ENCODE results near the gene IGFBP7. TPM values are rescaled to one million over a fixed set of nuclear protein-coding genes. Genes with fewer than 3 reads are reported as not detected.

IGFBP7 gene
- total and polyA plus RNA-seq, 9 donors = 101 to 153 (median 131) TPM

DNA sequence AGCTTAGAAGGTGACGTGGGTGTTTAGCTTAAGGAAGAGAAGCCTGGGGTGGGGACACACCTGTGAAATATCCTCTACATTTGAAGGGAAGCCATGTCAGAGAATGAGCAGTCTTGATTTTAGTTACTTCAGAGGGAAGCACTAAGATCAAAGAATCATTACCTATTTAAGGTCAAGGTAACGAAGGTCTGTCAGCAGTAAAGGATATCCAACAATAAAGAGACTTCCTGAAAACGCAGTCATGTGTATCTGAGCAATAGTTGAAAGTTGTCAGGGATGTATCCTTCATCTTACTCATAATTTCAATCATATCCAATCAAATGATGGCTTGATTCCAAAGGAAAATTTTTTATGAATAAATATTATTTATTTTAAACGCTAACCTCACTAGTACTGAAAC is 33.5 kb downstream of the IGFBP7 start:
- H3K36me3 ChIP-seq (ENCODE audit: control insufficient read depth, insufficient read depth, low read length) = no peaks in the 10 kb centered on the region
- no CpG with 5 or more reads among the region's 4 CpGs for WGBS (ENCODE audit: insufficient coverage)
- DNase-seq = no peak
- H3K4me1 ChIP-seq (ENCODE audit: control insufficient read depth, insufficient read depth, low read length) = peaks cover 3% of the 10 kb centered on the region
- no peak overlapping the region for H3K27ac ChIP-seq (ENCODE audit: low read length)
- H3K9me3 ChIP-seq (replicated peaks; ENCODE audit: control insufficient read depth, low read depth, low read length) = no peaks in the 10 kb centered on the region
- no peak overlapping the region for H3K4me3 ChIP-seq (ENCODE audit: low read length)
- no peaks in the 10 kb centered on the region for H3K27me3 ChIP-seq (ENCODE audit: control insufficient read depth, insufficient read depth, low read length)

DNA sequence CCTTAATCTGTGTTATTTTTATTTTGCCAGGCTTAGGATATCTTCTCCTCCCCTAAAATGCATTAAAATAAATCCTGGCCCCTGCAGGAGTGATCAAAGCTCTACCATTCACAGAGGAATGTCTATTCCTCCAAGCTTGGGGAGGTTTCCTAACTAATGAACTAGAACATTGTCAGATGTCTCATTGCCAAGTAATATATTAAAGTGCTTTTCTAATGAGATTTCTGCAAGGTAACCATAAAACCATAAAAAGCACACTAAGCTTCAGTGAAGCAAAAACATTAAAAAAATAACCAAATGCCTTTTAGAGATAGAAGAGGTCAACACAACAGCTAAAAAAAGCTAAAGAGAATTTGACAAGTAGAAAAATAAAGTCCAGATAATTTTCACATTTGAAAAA is 34.8 kb downstream of the IGFBP7 start:
- Histone ChIP-seq H3K27me3 (ENCODE audit: control insufficient read depth, insufficient read depth, low read length) (no peaks in the 10 kb centered on the region), H3K9me3 (replicated peaks; ENCODE audit: control insufficient read depth, low read depth, low read length) (no peaks in the 10 kb centered on the region), H3K4me3 (ENCODE audit: low read length) (no peak overlapping the region), H3K36me3 (ENCODE audit: control insufficient read depth, insufficient read depth, low read length) (no peaks in the 10 kb centered on the region), H3K27ac (ENCODE audit: low read length) (no peak overlapping the region), H3K4me1 (ENCODE audit: control insufficient read depth, insufficient read depth, low read length) (no peaks in the 10 kb centered on the region)
- DNase-seq = no peak

DNA sequence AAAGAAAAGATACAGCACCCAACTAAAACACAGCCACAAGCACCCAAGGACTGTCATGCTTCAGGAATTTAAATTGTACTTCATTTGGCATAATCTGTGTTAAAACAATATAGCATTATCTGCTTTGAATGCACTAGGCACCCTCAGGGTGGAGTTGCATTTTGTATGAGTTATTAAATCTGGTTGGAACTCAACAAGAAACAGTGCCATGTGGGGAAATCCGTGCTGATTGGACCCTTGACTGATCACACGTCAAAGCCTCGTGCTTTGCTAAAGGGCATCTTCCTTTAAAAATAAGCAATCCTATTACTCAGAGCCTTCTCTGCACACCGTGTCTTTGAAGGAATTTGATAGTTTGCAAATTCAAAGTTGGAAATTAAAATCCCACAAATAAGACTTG is 35.4 kb downstream of the IGFBP7 start:
- no peak for DNase-seq
- Histone ChIP-seq H3K4me1 (ENCODE audit: control insufficient read depth, insufficient read depth, low read length) (no peaks in the 10 kb centered on the region), H3K27me3 (ENCODE audit: control insufficient read depth, insufficient read depth, low read length) (no peaks in the 10 kb centered on the region), H3K36me3 (ENCODE audit: control insufficient read depth, insufficient read depth, low read length) (no peaks in the 10 kb centered on the region), H3K4me3 (ENCODE audit: low read length) (no peak overlapping the region), H3K9me3 (replicated peaks; ENCODE audit: control insufficient read depth, low read depth, low read length) (no peaks in the 10 kb centered on the region), H3K27ac (ENCODE audit: low read length) (no peak overlapping the region)
- WGBS (ENCODE audit: insufficient coverage) = no CpG with 5 or more reads among the region's 4 CpGs

DNA sequence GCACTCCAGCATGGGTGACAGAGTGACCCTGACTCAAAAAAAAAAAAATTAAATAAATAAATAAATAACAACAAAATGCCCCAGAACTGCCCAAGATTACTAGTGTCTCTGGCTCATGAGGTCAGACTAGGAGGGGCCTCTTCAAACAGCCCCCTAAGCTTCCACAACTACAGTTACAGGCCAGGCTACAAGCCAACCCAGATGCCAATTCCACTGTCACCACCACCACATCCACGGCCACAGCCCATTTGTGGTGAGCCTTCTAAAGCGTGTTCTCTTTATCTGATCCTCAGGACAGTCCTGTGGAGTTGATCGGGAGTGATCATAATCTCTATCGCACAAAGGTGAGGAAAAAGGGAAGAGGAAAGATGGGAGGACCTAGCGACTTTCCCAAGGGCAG is 36.6 kb downstream of the IGFBP7 start:
- DNase-seq = no peak
- H3K4me1 ChIP-seq (ENCODE audit: control insufficient read depth, insufficient read depth, low read length) = no peaks in the 10 kb centered on the region
- H3K4me3 ChIP-seq (ENCODE audit: low read length) = no peak overlapping the region
- 93% methylated on average over 3 of the region's 5 CpGs for WGBS (ENCODE audit: insufficient coverage)
- H3K27me3 ChIP-seq (ENCODE audit: control insufficient read depth, insufficient read depth, low read length) = no peaks in the 10 kb centered on the region
- H3K9me3 ChIP-seq (replicated peaks; ENCODE audit: control insufficient read depth, low read depth, low read length) = no peaks in the 10 kb centered on the region
- H3K36me3 ChIP-seq (ENCODE audit: control insufficient read depth, insufficient read depth, low read length) = no peaks in the 10 kb centered on the region
- H3K27ac ChIP-seq (ENCODE audit: low read length) = no peak overlapping the region

DNA sequence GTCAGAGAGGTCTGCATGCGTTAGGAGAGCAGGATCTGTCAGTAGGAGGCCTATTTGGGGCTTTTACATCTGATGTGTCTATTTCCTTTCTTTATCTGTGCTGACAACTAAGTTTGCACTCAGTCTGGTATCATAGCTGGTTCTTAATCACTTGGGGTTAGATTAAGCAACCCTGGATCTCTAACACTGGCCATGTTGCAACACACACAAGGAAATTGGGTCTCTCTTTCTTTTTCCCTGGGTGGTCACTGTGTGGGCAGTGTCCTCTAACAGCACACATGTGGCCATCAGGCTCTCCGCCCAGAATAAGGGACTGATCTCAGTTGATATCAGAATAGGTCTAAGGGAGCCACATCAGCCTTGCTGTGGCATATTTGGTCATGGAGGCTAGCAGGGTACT is 38.9 kb downstream of the IGFBP7 start:
- Histone ChIP-seq H3K27me3 (ENCODE audit: control insufficient read depth, insufficient read depth, low read length) (no peaks in the 10 kb centered on the region), H3K36me3 (ENCODE audit: control insufficient read depth, insufficient read depth, low read length) (no peaks in the 10 kb centered on the region), H3K27ac (ENCODE audit: low read length) (no peak overlapping the region), H3K4me3 (ENCODE audit: low read length) (no peak overlapping the region), H3K4me1 (ENCODE audit: control insufficient read depth, insufficient read depth, low read length) (no peaks in the 10 kb centered on the region), H3K9me3 (replicated peaks; ENCODE audit: control insufficient read depth, low read depth, low read length) (no peaks in the 10 kb centered on the region)
- 67% methylated on average over 1 of the region's 2 CpGs for WGBS (ENCODE audit: insufficient coverage)
- no peak for DNase-seq

DNA sequence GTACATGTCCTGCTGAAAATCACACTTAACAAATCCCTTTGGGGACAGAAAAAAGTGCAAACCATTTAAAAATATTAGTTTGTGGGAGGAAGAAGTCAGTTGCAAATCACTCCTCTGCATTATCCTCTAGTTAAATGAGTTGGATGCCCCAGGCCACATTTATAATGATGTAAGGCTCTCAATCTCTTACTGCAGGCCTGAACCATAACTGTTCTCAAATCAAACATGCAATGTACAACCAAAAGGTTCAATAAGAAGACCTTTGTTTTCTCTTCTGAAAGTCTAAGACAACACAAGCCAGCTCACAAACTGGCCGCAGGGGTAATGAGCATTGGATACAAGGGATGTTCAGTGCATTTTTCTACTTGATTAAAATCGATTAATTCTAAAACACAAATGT is 39.7 kb downstream of the IGFBP7 start:
- no peak overlapping the region for H3K4me3 ChIP-seq (ENCODE audit: low read length)
- peaks cover 3% of the 10 kb centered on the region for H3K4me1 ChIP-seq (ENCODE audit: control insufficient read depth, insufficient read depth, low read length)
- DNase-seq = no peak
- no peak overlapping the region for H3K27ac ChIP-seq (ENCODE audit: low read length)
- H3K36me3 ChIP-seq (ENCODE audit: control insufficient read depth, insufficient read depth, low read length) = no peaks in the 10 kb centered on the region
- WGBS (ENCODE audit: insufficient coverage) = no CpG with 5 or more reads among the region's 2 CpGs
- no peaks in the 10 kb centered on the region for H3K27me3 ChIP-seq (ENCODE audit: control insufficient read depth, insufficient read depth, low read length)
- no peaks in the 10 kb centered on the region for H3K9me3 ChIP-seq (replicated peaks; ENCODE audit: control insufficient read depth, low read depth, low read length)

DNA sequence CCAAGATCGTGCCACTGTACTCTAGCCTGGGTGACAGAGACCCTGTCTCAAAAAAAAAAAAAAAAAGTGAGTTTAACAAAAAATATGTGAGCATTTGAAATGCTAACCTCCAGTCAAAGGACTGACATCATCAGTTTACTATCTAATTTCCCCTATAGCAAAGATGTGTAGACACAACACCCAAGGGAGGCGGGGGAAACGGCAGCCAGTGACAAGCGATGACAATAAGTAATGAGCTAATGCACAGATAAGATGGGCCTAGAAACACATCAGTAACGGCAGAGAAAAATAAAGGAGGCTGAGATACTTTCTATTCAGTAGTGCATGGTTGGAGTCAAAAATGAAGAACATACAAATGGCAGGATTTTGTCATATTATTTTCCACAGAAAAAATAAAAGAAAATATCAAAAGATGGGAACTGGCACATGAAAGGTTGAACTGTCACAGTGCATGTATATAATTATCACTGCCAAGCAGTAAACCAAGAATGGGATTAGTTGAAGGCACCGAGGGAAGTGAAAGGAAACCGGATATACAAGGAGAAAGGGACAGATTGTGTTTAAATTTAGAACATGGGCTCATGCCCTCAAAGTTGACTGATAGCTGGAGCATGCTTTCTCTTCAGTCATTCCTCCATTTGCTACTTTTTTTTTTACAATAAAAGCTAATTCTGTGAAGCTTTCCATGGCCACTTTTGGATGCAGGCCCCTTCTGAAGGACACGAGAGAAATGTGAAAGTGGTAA is 41.8 kb downstream of the IGFBP7 start:
- H3K4me1 ChIP-seq (ENCODE audit: control insufficient read depth, insufficient read depth, low read length) = peaks cover 13% of the 10 kb centered on the region
- no peak for DNase-seq
- no peaks in the 10 kb centered on the region for H3K9me3 ChIP-seq (replicated peaks; ENCODE audit: control insufficient read depth, low read depth, low read length)
- no peaks in the 10 kb centered on the region for H3K36me3 ChIP-seq (ENCODE audit: control insufficient read depth, insufficient read depth, low read length)
- WGBS (ENCODE audit: insufficient coverage) = no CpG with 5 or more reads among the region's 8 CpGs
- H3K27me3 ChIP-seq (ENCODE audit: control insufficient read depth, insufficient read depth, low read length) = no peaks in the 10 kb centered on the region
- no peak overlapping the region for H3K27ac ChIP-seq (ENCODE audit: low read length)
- H3K4me3 ChIP-seq (ENCODE audit: low read length) = no peak overlapping the region

DNA sequence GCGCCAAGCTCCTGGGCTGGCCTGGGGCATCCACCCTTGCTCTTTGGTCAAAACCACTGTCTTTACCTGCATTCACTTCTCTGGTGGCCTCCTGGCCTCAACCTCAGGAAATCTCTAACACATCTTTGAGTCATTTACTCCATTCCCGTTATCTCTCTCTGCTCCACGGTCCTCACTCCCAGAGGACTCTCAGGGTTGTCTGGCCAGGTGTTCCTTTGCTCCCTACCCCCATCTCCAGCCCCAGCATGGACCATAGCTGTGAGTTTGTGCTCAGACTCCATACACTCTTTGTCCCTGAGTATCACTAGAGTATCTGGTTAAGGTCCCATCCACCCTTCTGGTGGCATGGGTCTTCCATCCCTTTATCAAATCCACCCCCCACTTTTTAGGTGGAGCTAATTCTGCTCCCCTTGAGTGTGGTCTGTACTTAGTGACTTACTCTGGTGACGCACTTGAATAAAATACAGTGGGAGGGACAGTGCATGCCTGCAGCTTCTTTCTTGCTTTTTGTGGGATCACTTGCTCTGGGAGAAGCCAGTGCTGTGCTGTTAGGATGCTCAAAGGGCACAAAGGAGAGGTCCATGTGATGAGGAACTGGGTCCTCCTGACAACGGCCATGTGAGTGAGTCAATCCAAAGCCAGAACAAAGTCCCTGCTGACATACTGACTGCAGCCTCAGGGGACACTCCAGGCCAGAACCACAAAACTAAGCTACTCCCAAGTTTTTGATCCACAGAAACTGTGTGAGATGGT is 44.3 kb downstream of the IGFBP7 start:
- WGBS (ENCODE audit: insufficient coverage) = 59% methylated on average over 3 of the region's 5 CpGs
- H3K4me3 ChIP-seq (ENCODE audit: low read length) = no peak overlapping the region
- no peaks in the 10 kb centered on the region for H3K9me3 ChIP-seq (replicated peaks; ENCODE audit: control insufficient read depth, low read depth, low read length)
- DNase-seq = no peak
- no peaks in the 10 kb centered on the region for H3K27me3 ChIP-seq (ENCODE audit: control insufficient read depth, insufficient read depth, low read length)
- H3K27ac ChIP-seq (ENCODE audit: low read length) = peak overlapping the region; percentile 29
- no peaks in the 10 kb centered on the region for H3K36me3 ChIP-seq (ENCODE audit: control insufficient read depth, insufficient read depth, low read length)
- H3K4me1 ChIP-seq (ENCODE audit: control insufficient read depth, insufficient read depth, low read length) = peaks cover 13% of the 10 kb centered on the region

DNA sequence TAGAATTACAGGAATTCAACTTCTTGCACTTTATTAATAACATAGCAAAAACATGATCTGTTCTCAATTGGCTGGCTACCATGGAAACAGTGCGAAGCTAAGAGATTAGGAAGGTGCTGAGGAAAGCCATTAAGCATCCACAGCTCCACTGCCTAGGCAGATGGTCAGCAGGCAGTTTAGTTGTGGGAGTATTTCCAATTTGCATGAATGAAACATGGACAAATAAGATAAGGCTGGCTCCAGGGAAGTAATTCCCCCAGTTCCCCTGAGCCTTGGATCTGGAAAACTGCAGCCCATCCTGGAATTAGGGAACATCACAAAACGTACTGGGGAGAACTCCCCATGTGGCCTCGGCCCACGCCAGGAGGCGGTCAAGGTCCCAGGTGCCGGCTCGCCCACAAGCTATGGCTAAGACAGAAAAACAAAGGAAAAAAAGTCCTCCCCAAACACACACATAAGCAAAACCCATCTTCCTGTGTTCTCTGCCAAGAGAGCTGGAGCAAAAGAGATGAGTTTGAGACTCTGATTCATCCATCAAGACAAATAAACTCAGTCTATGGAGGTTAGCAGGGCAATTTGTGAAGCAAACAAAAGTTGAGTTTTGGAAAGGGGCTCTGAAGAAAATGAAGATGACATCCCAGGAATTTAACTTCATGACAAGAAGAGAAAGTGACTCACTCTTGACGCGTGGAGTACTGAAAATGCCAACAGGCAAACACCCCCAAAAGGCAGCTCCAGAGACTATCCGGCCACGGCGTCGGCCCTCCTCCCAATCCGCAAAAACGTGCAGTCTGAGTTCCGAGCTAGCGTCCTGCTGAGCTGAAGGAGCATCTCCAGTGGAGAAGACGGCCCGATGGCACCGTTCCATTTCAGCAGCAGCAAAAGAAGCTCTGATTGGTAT is 45.1 kb downstream of the IGFBP7 start:
- H3K4me1 ChIP-seq (ENCODE audit: control insufficient read depth, insufficient read depth, low read length) = peaks cover 13% of the 10 kb centered on the region
- DNase-seq = peak; percentile 85
- WGBS (ENCODE audit: insufficient coverage) = 49% methylated on average over 14 of the region's 20 CpGs

DNA sequence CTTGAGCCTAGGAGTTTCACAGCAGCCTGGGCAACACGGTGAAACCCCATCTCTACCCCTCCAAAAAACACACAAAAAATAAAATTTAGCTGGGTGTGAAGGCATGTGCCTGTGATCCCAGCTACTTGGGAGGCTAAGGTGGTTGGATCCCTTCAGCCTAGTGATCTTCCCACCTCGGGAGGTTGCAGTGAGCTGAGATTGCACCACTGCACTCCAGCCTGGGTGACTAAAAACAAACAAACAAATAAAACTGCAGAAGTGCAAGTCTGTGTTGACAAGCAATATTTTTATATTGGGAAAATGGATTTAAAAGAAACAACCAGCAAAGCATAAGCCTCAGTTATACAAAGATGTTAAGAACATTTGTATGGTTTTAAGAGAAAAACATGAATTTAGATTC is 46.1 kb downstream of the IGFBP7 start:
- Histone ChIP-seq H3K4me1 (ENCODE audit: control insufficient read depth, insufficient read depth, low read length) (peaks cover 13% of the 10 kb centered on the region), H3K9me3 (replicated peaks; ENCODE audit: control insufficient read depth, low read depth, low read length) (no peaks in the 10 kb centered on the region), H3K4me3 (ENCODE audit: low read length) (no peak overlapping the region), H3K36me3 (ENCODE audit: control insufficient read depth, insufficient read depth, low read length) (no peaks in the 10 kb centered on the region), H3K27ac (ENCODE audit: low read length) (no peak overlapping the region), H3K27me3 (ENCODE audit: control insufficient read depth, insufficient read depth, low read length) (no peaks in the 10 kb centered on the region)
- 80% methylated on average over 1 of the region's 2 CpGs for WGBS (ENCODE audit: insufficient coverage)
- no peak for DNase-seq

More for the DNA sequence above, 45.1 kb downstream of the IGFBP7 start:
- H3K4me3 ChIP-seq (ENCODE audit: low read length) = no peak overlapping the region
- H3K9me3 ChIP-seq (replicated peaks; ENCODE audit: control insufficient read depth, low read depth, low read length) = no peaks in the 10 kb centered on the region
- H3K36me3 ChIP-seq (ENCODE audit: control insufficient read depth, insufficient read depth, low read length) = no peaks in the 10 kb centered on the region
- H3K27me3 ChIP-seq (ENCODE audit: control insufficient read depth, insufficient read depth, low read length) = no peaks in the 10 kb centered on the region
- H3K27ac ChIP-seq (ENCODE audit: low read length) = peak overlapping the region; percentile 51

Data from muscle of leg (tissue), 11 donors.